ENCODE data around the gene MSL2. TPM values are rescaled to one million over a fixed set of nuclear protein-coding genes. Genes with fewer than 3 reads are reported as not detected.
"Not testable (repeated sequence)": the region's sequence is repeated elsewhere in the genome, so short reads cannot be mapped to it uniquely, and the experiment has no call there.

The MSL2 gene
- polyA plus RNA-seq, 1 of the 3 experiments (the other 2 are of a cell fraction): 2.4 TPM

DNA sequence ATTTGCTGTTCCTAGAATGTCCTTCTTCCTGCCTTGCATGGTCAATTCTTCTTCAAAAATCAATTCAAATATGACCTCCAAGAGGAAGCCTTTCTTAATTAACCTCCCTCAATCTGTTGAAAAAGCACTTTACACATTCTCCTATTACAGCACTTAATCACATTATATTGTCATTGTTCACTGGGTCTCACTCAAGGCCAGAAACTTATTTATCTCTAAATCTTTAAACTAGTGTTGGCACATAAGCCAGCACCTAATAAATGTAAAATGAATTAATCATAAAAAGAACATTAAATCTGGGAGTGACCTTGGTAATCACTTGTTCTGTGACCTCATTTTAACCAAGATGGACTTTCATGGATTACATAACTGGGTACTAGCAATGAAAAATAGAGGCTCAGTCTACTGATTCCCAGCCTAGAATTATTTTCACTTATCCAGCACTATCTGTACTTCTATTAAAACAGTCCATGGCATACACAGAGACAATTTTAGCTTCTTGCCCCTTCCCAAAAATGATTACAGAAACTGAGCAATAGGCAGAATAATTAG is 22.1 kb downstream of the MSL2 start:
- Histone ChIP-seq H2AFZ (ENCODE audit: low read depth) (no peak overlapping the region), H3F3A (replicated peaks; ENCODE audit: insufficient read depth) (peaks cover 19% of the 10 kb centered on the region), H3K36me3 (replicated peaks in 1 of 2; ENCODE audit: control insufficient read depth in 1 of 2, insufficient read depth in 2 of 2, low read length in 1 of 2) (no peaks in the 10 kb centered on the region), H3K27ac (ENCODE audit: low read depth in 2 of 2, low read length in 1 of 2) (peak overlapping the region in 1 of 2 experiments; percentile 1; a peak in 1 of 4 replicates), H3K9ac (no peak overlapping the region), H3K4me3 (ENCODE audit: low read depth in 2 of 2, low read length in 1 of 2) (no peak overlapping the region), H3K9me3 (no peaks in the 10 kb centered on the region), H3K79me2 (ENCODE audit: insufficient read depth) (peaks cover 100% of the 10 kb centered on the region), H3K27me3 (ENCODE audit: insufficient read depth) (no peaks in the 10 kb centered on the region), H3K4me2 (no peak overlapping the region), H4K20me1 (ENCODE audit: insufficient read depth) (peaks cover 99% of the 10 kb centered on the region), H3K9me2 (no peaks in the 10 kb centered on the region), H3K4me1 (ENCODE audit: control insufficient read depth in 1 of 2, insufficient read depth in 2 of 2, low read depth in 1 of 2, low read length in 1 of 2) (peaks cover 0 to 27% of the 10 kb centered on the region in 2 experiments; a peak in 1 of 4 replicates)
- DNase-seq: no peak
- POLR2A ChIA-PET: no interaction called here
- CTCF ChIA-PET: no interaction called here
- TF ChIP-seq YY1 (IDR thresholded peaks at IDR 0.05; ENCODE audit: low read depth) (no peak), RCOR1 (IDR thresholded peaks at IDR 0.05; ENCODE audit: low read length) (no peak), FOSL2 (IDR thresholded peaks at IDR 0.05; ENCODE audit: borderline replicate concordance, low read depth) (no peak), RFX5 (IDR thresholded peaks at IDR 0.05; ENCODE audit: low read length) (no peak), RAD21 (IDR thresholded peaks at IDR 0.05; ENCODE audit: low read length) (no peak), FOXM1 (IDR thresholded peaks at IDR 0.05; ENCODE audit: low read depth) (no peak)
- TF ChIP-seq, protein P1, sequence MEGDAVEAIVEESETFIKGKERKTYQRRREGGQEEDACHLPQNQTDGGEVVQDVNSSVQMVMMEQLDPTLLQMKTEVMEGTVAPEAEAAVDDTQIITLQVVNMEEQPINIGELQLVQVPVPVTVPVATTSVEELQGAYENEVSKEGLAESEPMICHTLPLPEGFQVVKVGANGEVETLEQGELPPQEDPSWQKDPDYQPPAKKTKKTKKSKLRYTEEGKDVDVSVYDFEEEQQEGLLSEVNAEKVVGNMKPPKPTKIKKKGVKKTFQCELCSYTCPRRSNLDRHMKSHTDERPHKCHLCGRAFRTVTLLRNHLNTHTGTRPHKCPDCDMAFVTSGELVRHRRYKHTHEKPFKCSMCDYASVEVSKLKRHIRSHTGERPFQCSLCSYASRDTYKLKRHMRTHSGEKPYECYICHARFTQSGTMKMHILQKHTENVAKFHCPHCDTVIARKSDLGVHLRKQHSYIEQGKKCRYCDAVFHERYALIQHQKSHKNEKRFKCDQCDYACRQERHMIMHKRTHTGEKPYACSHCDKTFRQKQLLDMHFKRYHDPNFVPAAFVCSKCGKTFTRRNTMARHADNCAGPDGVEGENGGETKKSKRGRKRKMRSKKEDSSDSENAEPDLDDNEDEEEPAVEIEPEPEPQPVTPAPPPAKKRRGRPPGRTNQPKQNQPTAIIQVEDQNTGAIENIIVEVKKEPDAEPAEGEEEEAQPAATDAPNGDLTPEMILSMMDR (IDR thresholded peaks at IDR 0.05): no peak

DNA sequence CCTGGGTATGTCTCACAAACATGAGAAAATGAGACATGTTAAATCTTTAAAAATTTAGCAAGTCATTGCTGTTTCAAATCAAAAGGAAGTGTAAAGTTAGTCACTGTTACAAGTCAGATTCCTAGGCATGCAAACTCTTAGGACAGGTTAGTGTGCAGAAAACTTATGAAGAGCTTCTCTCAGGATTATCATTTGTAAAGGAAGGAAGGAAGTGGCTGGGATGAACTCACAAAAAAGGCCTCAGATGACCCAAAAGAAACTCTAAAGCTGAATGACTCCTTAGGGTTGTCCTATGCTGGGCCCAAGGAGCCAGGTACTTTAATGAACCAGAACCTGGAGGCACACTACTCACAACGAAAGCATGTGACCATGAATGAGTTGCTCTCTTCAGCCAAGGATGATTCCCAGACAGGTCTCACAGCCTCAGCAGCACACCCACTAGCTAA is 25.0 kb downstream of the MSL2 start:
- Histone ChIP-seq H3K9ac (no peak overlapping the region), H3K4me1 (ENCODE audit: control insufficient read depth in 1 of 2, insufficient read depth in 2 of 2, low read depth in 1 of 2, low read length in 1 of 2) (peaks cover 0 to 37% of the 10 kb centered on the region in 2 experiments; a peak in 2 of 4 replicates), H3K9me2 (no peaks in the 10 kb centered on the region), H3K36me3 (replicated peaks in 1 of 2; ENCODE audit: control insufficient read depth in 1 of 2, insufficient read depth in 2 of 2, low read length in 1 of 2) (no peaks in the 10 kb centered on the region), H3K27me3 (ENCODE audit: insufficient read depth) (no peaks in the 10 kb centered on the region), H3F3A (replicated peaks; ENCODE audit: insufficient read depth) (peaks cover 19% of the 10 kb centered on the region), H2AFZ (ENCODE audit: low read depth) (no peak overlapping the region), H3K9me3 (no peaks in the 10 kb centered on the region), H3K27ac (ENCODE audit: low read depth in 2 of 2, low read length in 1 of 2) (peak overlapping the region in 1 of 2 experiments; percentile 59; a peak in 2 of 4 replicates), H3K4me2 (peak overlapping the region; percentile 31; the same call in 1 of the 2 replicates), H3K4me3 (ENCODE audit: low read depth in 2 of 2, low read length in 1 of 2) (no peak overlapping the region), H4K20me1 (ENCODE audit: insufficient read depth) (peaks cover 99% of the 10 kb centered on the region), H3K79me2 (ENCODE audit: insufficient read depth) (peaks cover 100% of the 10 kb centered on the region)
- DNase-seq: no peak
- TF ChIP-seq, protein P1 (IDR thresholded peaks at IDR 0.05): no peak
- TF ChIP-seq FOXM1 (IDR thresholded peaks at IDR 0.05; ENCODE audit: low read depth) (no peak), TCF12 (IDR thresholded peaks at IDR 0.05) (no peak)
- 88% methylated on average over 1 of the region's 1 CpG for WGBS (ENCODE audit: low lambda C conversion rate)
- CTCF ChIA-PET: interaction anchor here (0.6 kb wide), 1 partner anchor 92 kb away, joined by 3 read pairs; no protein-coding TSS in a partner anchor
- POLR2A ChIA-PET: no interaction called here

DNA sequence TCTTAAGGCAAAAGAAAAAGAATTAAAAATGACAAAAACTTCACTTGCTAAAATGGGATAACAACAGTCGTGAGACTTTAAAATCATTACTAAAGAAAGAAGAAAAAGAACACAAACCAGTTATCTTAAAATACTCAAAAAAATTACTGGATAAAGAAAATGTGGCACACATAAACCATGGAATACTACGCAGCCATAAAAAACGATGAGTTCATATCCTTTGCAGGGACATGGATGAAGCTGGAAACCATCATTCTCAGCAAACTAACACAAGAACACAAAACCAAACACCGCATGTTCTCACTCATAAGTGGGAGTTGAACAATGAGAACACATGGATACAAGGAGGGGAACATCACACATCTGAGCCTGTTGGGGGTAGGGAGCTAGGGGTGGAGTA is 27.9 kb downstream of the MSL2 start:
- H3K36me3 ChIP-seq (replicated peaks in 1 of 2; ENCODE audit: control insufficient read depth in 1 of 2, insufficient read depth in 2 of 2, low read length in 1 of 2); H3K4me2 ChIP-seq; DNase-seq; H3K9ac ChIP-seq; CTCF ChIA-PET; H3K9me2 ChIP-seq; H3K27ac ChIP-seq (ENCODE audit: low read depth in 2 of 2, low read length in 1 of 2); H2AFZ ChIP-seq (ENCODE audit: low read depth); POLR2A ChIA-PET; H3K4me3 ChIP-seq (ENCODE audit: low read depth in 2 of 2, low read length in 1 of 2); H3K9me3 ChIP-seq; H3K27me3 ChIP-seq (ENCODE audit: insufficient read depth): not testable (repeated sequence)
- Histone ChIP-seq H3K4me1 (ENCODE audit: control insufficient read depth in 1 of 2, insufficient read depth in 2 of 2, low read depth in 1 of 2, low read length in 1 of 2) (peaks cover 0 to 41% of the 10 kb centered on the region in 2 experiments; a peak in 2 of 4 replicates), H4K20me1 (ENCODE audit: insufficient read depth) (peaks cover 99% of the 10 kb centered on the region), H3F3A (replicated peaks; ENCODE audit: insufficient read depth) (peaks cover 21% of the 10 kb centered on the region), H3K79me2 (ENCODE audit: insufficient read depth) (peaks cover 100% of the 10 kb centered on the region)
- 95% methylated on average over 4 of the region's 4 CpGs for WGBS (ENCODE audit: low lambda C conversion rate)
